H9 (cell line): ENCODE results near the gene MICAL3. TPM values are rescaled to one million over a fixed set of nuclear protein-coding genes. Genes with fewer than 3 reads are reported as not detected.
"Not testable (repeated sequence)": the region's sequence is repeated elsewhere in the genome, so short reads cannot be mapped to it uniquely, and the experiment has no call there.

ENCODE experiments used
- DNase-seq: peaks from one replicate; pipeline ENCODE4 v3.0.0-alpha.2; 2017
- H2AFZ ChIP-seq: one replicate; pipeline ENCODE4 v1.6.1; 2013; ENCODE audit warnings: mild to moderate bottlenecking, low read length, control low read depth, moderate library complexity
- H2AK5ac ChIP-seq: 2 replicates; pipeline ENCODE4 v1.6.1; 2013; ENCODE audit warnings: low read length, control low read depth, mixed read lengths; ENCODE audit not compliant: insufficient read length
- H2BK120ac ChIP-seq: one replicate; pipeline ENCODE4 v1.6.1; 2013; ENCODE audit warnings: low read depth, mild to moderate bottlenecking, low read length, control low read depth, inconsistent platforms; ENCODE audit not compliant: poor library complexity, severe bottlenecking
- H2BK12ac ChIP-seq: 2 replicates; pipeline ENCODE4 v1.6.1; 2013; ENCODE audit warnings: low read length, control low read depth, mixed read lengths, low read depth; ENCODE audit not compliant: insufficient read length
- H2BK15ac ChIP-seq: 2 replicates; pipeline ENCODE4 v1.6.1; 2013; ENCODE audit warnings: low read depth, low read length, control low read depth
- H2BK20ac ChIP-seq: one replicate; pipeline ENCODE4 v1.6.1; 2013; ENCODE audit warnings: low read depth, mild to moderate bottlenecking, low read length, control low read depth, inconsistent platforms; ENCODE audit not compliant: poor library complexity, severe bottlenecking
- H2BK5ac ChIP-seq: 2 replicates; pipeline ENCODE4 v1.6.1; 2013; ENCODE audit warnings: low read length, control low read depth, mixed read lengths; ENCODE audit not compliant: insufficient read length
- H3K14ac ChIP-seq: 2 replicates; pipeline ENCODE4 v1.6.1; 2013; ENCODE audit warnings: low read length, control low read depth; ENCODE audit not compliant: insufficient read depth
- H3K18ac ChIP-seq: 2 replicates; pipeline ENCODE4 v1.6.1; 2013; ENCODE audit warnings: low read depth, mild to moderate bottlenecking, mixed read lengths, low read length, control low read depth; ENCODE audit not compliant: insufficient read length
- H3K23ac ChIP-seq: 2 replicates; pipeline ENCODE4 v1.6.1; 2013; ENCODE audit warnings: low read length, control low read depth, mixed read lengths, low read depth; ENCODE audit not compliant: insufficient read length
- H3K23me2 ChIP-seq: 2 replicates; pipeline ENCODE4 v1.6.1; 2013; ENCODE audit warnings: low read depth, mild to moderate bottlenecking, mixed read lengths, low read length, control low read depth; ENCODE audit not compliant: insufficient read length, poor library complexity, severe bottlenecking
- H3K27ac ChIP-seq: 2 replicates; pipeline ENCODE4 v1.5.1; 2013; ENCODE audit warnings: low read length, control low read depth, mixed read lengths, low read depth; ENCODE audit not compliant: insufficient read length
- H3K27me3 ChIP-seq: 2 replicates; pipeline ENCODE4 v1.6.1; 2013; ENCODE audit warnings: low read length, control low read depth, inconsistent platforms; ENCODE audit not compliant: insufficient read depth
- H3K4ac ChIP-seq: 2 replicates; pipeline ENCODE4 v1.6.1; 2013; ENCODE audit warnings: low read depth, mild to moderate bottlenecking, control low read depth, inconsistent platforms, low read length, moderate library complexity
- H3K4me1 ChIP-seq: 2 replicates; pipeline ENCODE4 v1.6.1; 2013; ENCODE audit warnings: low read length, control low read depth, inconsistent platforms; ENCODE audit not compliant: insufficient read depth
- H3K4me2 ChIP-seq: 2 replicates; pipeline ENCODE4 v1.6.1; 2013; ENCODE audit warnings: low read length, control low read depth, mixed read lengths; ENCODE audit not compliant: insufficient read length, insufficient read depth
- H3K56ac ChIP-seq: 2 replicates; pipeline ENCODE4 v1.6.1; 2013; ENCODE audit warnings: low read depth, mild to moderate bottlenecking, mixed read lengths, low read length, control low read depth; ENCODE audit not compliant: insufficient read length
- H3K79me1 ChIP-seq: 2 replicates; pipeline ENCODE4 v1.6.1; 2013; ENCODE audit warnings: low read depth, mild to moderate bottlenecking, moderate library complexity, low read length, control low read depth, inconsistent platforms; ENCODE audit not compliant: insufficient read depth, poor library complexity, severe bottlenecking
- H3K79me2 ChIP-seq: 2 replicates; pipeline ENCODE4 v1.6.1; 2013; ENCODE audit warnings: low read length, control low read depth, inconsistent platforms; ENCODE audit not compliant: insufficient read depth
- H3K9ac ChIP-seq: 2 replicates; pipeline ENCODE4 v1.6.1; 2013; ENCODE audit warnings: low read length, control low read depth, mixed read lengths; ENCODE audit not compliant: insufficient read length; ENCODE audit errors: extremely low read depth
- H3K9me3 ChIP-seq: one replicate; pipeline ENCODE4 v1.6.1; 2013; ENCODE audit warnings: low read depth, low read length, inconsistent platforms; ENCODE audit not compliant: control insufficient read depth
- H3T11ph ChIP-seq: one replicate; pipeline ENCODE4 v1.6.1; 2013; ENCODE audit warnings: mild to moderate bottlenecking, low read length, control low read depth, inconsistent platforms
- H4K20me1 ChIP-seq: one replicate; pipeline ENCODE4 v1.6.1; 2013; ENCODE audit not compliant: control insufficient read depth, insufficient read length, insufficient read depth
- H4K5ac ChIP-seq: 2 replicates; pipeline ENCODE4 v1.6.1; 2013; ENCODE audit warnings: low read depth, mild to moderate bottlenecking, mixed read lengths, low read length, control low read depth; ENCODE audit not compliant: insufficient read length
- H4K8ac ChIP-seq: replicated peaks from 2 replicates; pipeline ENCODE4 v1.6.1; 2013; ENCODE audit warnings: low read length, control low read depth, mixed read lengths, low read depth; ENCODE audit not compliant: insufficient read length
- H4K91ac ChIP-seq: 2 replicates; pipeline ENCODE4 v1.6.1; 2013; ENCODE audit warnings: low read depth, mild to moderate bottlenecking, moderate library complexity, mixed read lengths, low read length, control low read depth; ENCODE audit not compliant: insufficient read length
- H3K27ac Mint-ChIP-seq, 3 experiments: 2 replicates in 2 of 3; 3 replicates in 1 of 3; pipeline ENCODE4 v1.8.0; 2020 to 2021; ENCODE audit warnings: mixed read lengths in 3 of 3, mild to moderate bottlenecking in 1 of 3, moderate library complexity in 1 of 3
- H3K27me3 Mint-ChIP-seq: 2 replicates; pipeline ENCODE4 v1.8.0; 2021; ENCODE audit warnings: low read depth, mild to moderate bottlenecking, moderate library complexity, mixed read lengths
- H3K36me3 Mint-ChIP-seq, 3 experiments: 2 replicates in 2 of 3; 3 replicates in 1 of 3; pipeline ENCODE4 v1.8.0; 2020 to 2021; ENCODE audit warnings: low read depth in 3 of 3, mixed read lengths in 3 of 3; ENCODE audit not compliant: insufficient read depth in 1 of 3
- H3K4me1 Mint-ChIP-seq, 2 experiments: 2 replicates each; pipeline ENCODE4 v1.8.0; 2020; ENCODE audit warnings: mixed read lengths in 2 of 2
- H3K4me3 Mint-ChIP-seq, 2 experiments: 2 replicates in 1 of 2; 3 replicates in 1 of 2; pipeline ENCODE4 v1.8.0; 2020 to 2021; ENCODE audit warnings: mild to moderate bottlenecking in 2 of 2, mixed read lengths in 2 of 2, moderate library complexity in 1 of 2
- H3K9me3 Mint-ChIP-seq, 2 experiments: 2 replicates in 1 of 2; 3 replicates in 1 of 2; pipeline ENCODE4 v1.8.0; 2020; ENCODE audit warnings: mild to moderate bottlenecking in 2 of 2, mixed read lengths in 2 of 2, moderate library complexity in 1 of 2
- CTCF ChIP-seq: fragments of 200-600 bp; sonication (generic); conservative IDR thresholded peaks from 3 replicates; pipeline ENCODE4 v1.8.0; 2021; ENCODE audit warnings: antibody characterized with exemption, mild to moderate bottlenecking
- WGBS: extraction: QIAGEN DNeasy Blood & Tissue Kit; methylation state at CpG from one replicate; pipeline ENCODE4 v1.1.7; 2013; ENCODE audit warnings: missing lambda C conversion rate, low lambda C conversion rate, mixed read lengths; ENCODE audit not compliant: insufficient read length; ENCODE audit errors: extremely low coverage; 5-methylcytosine and 5-hydroxymethylcytosine counted together
- total RNA-seq: library from RNA; stranded (reverse); gene quantifications from 2 replicates; pipeline ENCODE4 v1.2.1, GENCODE V29; 2021

Gene MICAL3
- total RNA-seq, 1 experiment from 2014 or later = 50.2 TPM

- no peaks in the 10 kb centered on the region for H3K23me2 ChIP-seq
- H3K4me1 Mint-ChIP-seq = peaks cover 7 to 11% of the 10 kb centered on the region in 2 experiments
- no peak overlapping the region for H3K4me3 Mint-ChIP-seq
These were observed 40.3 kb upstream of the MICAL3 start for GRCh38 chr22:18064636-18065035.

GRCh38 chr22:18063715-18064114 lies 39.4 kb upstream of the MICAL3 start:
- not testable (repeated sequence) for H3K14ac ChIP-seq, H3T11ph ChIP-seq, H3K9me3 ChIP-seq, H2AFZ ChIP-seq, H2BK15ac ChIP-seq, H3K23ac ChIP-seq, H3K79me1 ChIP-seq, H3K9me3 Mint-ChIP-seq, H2BK12ac ChIP-seq, H2BK120ac ChIP-seq, H3K79me2 ChIP-seq, H3K23me2 ChIP-seq, H4K91ac ChIP-seq, H3K4me2 ChIP-seq, H2BK20ac ChIP-seq, H4K8ac ChIP-seq, H3K27me3 ChIP-seq, H2AK5ac ChIP-seq, H3K56ac ChIP-seq, DNase-seq, H3K4ac ChIP-seq, H2BK5ac ChIP-seq, H3K27ac Mint-ChIP-seq, H3K4me3 Mint-ChIP-seq, H3K9ac ChIP-seq, H4K20me1 ChIP-seq, H3K36me3 Mint-ChIP-seq, H4K5ac ChIP-seq, H3K27ac ChIP-seq, H3K4me1 ChIP-seq, H3K18ac ChIP-seq
- H3K27me3 Mint-ChIP-seq = peaks cover 52% of the 10 kb centered on the region
- no CpG with 5 or more reads among the region's 6 CpGs for WGBS
- H3K4me1 Mint-ChIP-seq = peaks cover 7 to 11% of the 10 kb centered on the region in 2 experiments

More at GRCh38 chr22:18064636-18065035, 40.3 kb upstream of the MICAL3 start:
- Histone ChIP-seq H3K4me1 (no peaks in the 10 kb centered on the region), H3K79me1 (no peaks in the 10 kb centered on the region), H3K4ac (no peak overlapping the region), H3K23ac (no peak overlapping the region), H3K4me2 (no peak overlapping the region), H3T11ph (no peak overlapping the region), H4K91ac (no peak overlapping the region), H3K56ac (no peak overlapping the region), H2BK12ac (no peak overlapping the region), H2BK5ac (no peak overlapping the region), H3K9ac (no peak overlapping the region), H2AK5ac (no peak overlapping the region), H3K79me2 (no peaks in the 10 kb centered on the region), H2AFZ (no peak overlapping the region), H4K5ac (no peak overlapping the region), H3K27me3 (no peaks in the 10 kb centered on the region), H3K14ac (no peak overlapping the region), H3K27ac (no peak overlapping the region), H4K20me1 (no peaks in the 10 kb centered on the region), H2BK120ac (no peak overlapping the region), H3K9me3 (no peaks in the 10 kb centered on the region), H3K18ac (no peak overlapping the region), H2BK20ac (no peak overlapping the region), H4K8ac (no peak overlapping the region), H2BK15ac (no peak overlapping the region)
- Mint-ChIP-seq H3K9me3 (no peaks in the 10 kb centered on the region; a peak in 1 of 5 replicates), H3K27ac (no peak overlapping the region), H3K27me3 (peaks cover 54% of the 10 kb centered on the region), H3K36me3 (no peaks in the 10 kb centered on the region; a peak in 1 of 7 replicates)
- DNase-seq = no peak
- no peak for TF ChIP-seq CTCF
- WGBS = no CpG with 5 or more reads among the region's 7 CpGs
